ENCODE measurements around the gene SYNGR3.

GRCh38 chr16:1979271-1980029, 10.3 kb upstream of the SYNGR3 start:
- TF ChIP-seq POLR2A (IDR thresholded peaks at IDR 0.05), result no peak
- TF ChIP-seq CTCF (IDR thresholded peaks at IDR 0.05), result no peak

Measured in prostate gland (tissue), 2 donors.